ENCODE measurements around the gene SERAC1. TPM values are rescaled to one million over a fixed set of nuclear protein-coding genes. Genes with fewer than 3 reads are reported as not detected.
A peak's percentile ranks its signal among the peaks of the same experiment; 100 is the strongest.

Gene SERAC1
- total RNA-seq, 2 donors from 2014 or later, result 6.2 to 9.4 TPM

DNA sequence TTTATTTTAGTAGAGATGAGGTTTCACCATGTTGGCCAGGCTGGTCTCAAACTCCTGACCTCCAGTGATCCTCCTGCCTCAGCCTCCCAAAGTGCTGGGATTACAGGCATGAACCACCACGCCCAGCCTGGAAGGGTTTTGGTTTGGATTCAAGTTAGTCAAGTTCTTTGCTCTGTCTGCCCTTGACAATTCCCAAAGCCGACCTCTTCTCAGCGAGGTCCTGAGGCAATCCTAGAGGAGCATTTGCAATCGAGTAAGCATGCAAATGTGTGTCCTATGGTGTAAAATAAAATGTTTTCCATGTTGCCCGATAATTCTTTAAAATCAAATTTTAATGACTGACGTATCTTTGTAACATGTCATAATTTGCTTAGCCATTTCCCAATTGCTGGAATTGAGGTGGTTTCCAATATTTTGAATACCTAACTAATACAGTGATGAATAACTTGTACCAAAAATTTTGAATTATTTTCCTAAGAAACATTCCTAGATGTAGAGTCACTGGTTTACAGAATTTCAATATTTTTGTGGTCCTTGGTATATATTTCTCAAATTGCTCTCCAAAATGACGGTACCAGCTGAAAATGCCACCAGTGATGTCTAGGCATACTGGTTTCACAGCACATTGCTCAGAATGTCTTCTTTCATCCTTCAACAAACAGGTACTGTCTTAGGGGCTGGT, 38.8 kb upstream of the SERAC1 start:
- no peak for DNase-seq
- Histone ChIP-seq H3K36me3 (no peaks in the 10 kb centered on the region), H3K4me3 (no peak overlapping the region), H3K4me1 (no peaks in the 10 kb centered on the region), H3K9me3 (no peaks in the 10 kb centered on the region), H3K27me3 (no peaks in the 10 kb centered on the region), H3K9ac (ENCODE audit: low read depth in 2 of 2, low read length in 2 of 2) (no peak overlapping the region), H3K27ac (no peak overlapping the region)
- TF ChIP-seq, protein P1, sequence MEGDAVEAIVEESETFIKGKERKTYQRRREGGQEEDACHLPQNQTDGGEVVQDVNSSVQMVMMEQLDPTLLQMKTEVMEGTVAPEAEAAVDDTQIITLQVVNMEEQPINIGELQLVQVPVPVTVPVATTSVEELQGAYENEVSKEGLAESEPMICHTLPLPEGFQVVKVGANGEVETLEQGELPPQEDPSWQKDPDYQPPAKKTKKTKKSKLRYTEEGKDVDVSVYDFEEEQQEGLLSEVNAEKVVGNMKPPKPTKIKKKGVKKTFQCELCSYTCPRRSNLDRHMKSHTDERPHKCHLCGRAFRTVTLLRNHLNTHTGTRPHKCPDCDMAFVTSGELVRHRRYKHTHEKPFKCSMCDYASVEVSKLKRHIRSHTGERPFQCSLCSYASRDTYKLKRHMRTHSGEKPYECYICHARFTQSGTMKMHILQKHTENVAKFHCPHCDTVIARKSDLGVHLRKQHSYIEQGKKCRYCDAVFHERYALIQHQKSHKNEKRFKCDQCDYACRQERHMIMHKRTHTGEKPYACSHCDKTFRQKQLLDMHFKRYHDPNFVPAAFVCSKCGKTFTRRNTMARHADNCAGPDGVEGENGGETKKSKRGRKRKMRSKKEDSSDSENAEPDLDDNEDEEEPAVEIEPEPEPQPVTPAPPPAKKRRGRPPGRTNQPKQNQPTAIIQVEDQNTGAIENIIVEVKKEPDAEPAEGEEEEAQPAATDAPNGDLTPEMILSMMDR (IDR thresholded peaks at IDR 0.05), result no peak
- intact Hi-C loops (cut with DNase I), result no loop called here

DNA sequence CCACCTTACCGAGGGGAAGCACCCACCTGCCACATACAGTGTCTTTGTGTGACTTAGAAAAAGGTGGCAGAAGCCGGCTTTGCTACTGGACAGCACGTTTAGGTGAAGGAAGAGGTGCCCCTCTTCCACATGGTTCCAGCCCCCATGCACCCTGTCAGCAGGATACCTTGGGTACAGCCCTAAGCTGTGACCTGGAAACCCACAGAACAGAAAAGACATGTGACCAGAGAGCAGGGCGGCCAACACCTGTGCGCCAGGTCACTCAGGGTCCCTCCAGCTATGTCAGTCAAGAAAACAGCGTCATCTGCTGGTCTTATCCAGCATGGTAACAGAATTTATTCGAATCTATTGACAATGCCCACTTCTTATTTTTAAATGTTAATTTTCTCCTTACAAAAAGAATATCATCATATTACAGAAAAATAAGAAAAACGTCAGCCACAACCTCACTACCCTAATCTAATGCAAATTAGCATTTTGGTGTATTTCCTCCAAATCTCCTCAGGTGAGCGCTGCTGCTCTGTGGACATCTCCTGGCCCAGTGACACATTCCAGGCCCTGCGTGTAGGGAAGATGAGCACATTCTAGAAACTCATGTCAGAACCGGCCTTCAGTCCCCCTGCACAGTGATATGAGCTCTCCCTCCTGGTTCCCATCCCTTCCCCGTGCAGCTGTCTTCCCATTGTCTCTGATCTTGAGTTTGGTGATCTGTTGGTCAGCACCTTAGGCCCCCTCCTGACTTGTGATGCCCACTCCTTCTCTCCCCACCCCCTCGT, 37.3 kb upstream of the SERAC1 start:
- Histone ChIP-seq H3K4me3 (no peak overlapping the region), H3K4me1 (no peaks in the 10 kb centered on the region), H3K36me3 (no peaks in the 10 kb centered on the region), H3K9ac (ENCODE audit: low read depth in 2 of 2, low read length in 2 of 2) (no peak overlapping the region), H3K9me3 (no peaks in the 10 kb centered on the region), H3K27ac (no peak overlapping the region), H3K27me3 (no peaks in the 10 kb centered on the region)
- DNase-seq, result no peak
- intact Hi-C loops (cut with DNase I), result no loop called here
- TF ChIP-seq, protein P1 (IDR thresholded peaks at IDR 0.05), result peak; percentile 49

DNA sequence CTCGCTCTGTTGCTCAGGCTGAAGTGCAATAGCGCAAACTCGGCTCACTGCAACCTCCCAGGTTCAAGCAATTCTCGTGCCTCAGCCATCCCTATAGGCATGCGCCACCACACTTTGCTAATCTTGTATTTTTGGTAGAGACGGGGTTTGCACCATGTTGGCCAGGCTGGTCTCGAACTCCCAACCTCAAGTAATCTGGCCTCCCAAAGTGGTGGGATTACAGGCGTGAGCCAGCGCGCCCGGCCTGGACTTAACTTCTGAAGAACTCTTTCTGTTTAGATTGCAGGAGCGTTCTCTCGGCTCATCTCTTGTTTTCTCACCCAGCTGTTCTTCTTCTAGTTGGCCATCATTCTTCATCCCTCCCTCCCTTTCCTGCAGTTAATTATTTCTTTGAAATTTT, 30.4 kb upstream of the SERAC1 start:
- H3K9ac ChIP-seq (ENCODE audit: low read depth in 2 of 2, low read length in 2 of 2), result no peak overlapping the region
- DNase-seq, result no peak

DNA sequence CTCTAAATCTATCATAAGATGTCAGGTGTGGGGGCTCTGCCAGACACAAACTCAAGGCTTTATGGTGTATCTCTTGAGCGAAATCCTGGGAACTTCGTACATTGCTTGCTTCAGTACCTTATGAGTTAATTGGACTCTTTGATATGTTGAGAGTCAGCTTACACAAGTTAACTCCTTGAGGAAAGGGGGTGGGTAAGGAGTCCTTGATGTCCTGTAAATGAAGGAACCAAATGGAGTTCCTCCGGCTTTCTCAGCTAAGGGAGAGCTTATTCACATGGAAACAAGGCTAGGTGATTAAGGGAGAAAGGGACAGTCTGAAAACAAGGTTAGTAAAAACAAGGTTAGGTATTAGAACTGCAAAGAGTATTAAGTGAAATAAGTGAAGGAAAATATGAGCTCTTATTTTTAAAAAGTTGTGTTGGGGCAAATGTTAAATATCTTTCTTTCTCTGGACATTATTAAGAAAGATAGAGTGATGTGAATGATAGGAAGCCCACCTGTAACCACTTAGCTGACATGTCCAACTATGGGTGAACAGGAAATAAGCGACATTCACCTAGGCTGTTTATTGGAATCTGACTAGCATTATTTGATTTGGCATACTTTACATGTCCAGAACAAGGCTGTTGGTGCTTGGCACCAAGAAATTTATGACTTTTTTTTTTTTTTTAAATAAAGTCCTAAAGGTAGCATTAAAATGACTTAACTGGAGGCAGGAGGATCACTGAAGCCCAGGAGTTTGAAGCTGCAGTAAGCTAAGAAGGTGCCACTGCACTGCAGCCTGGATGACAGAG, 26.6 kb upstream of the SERAC1 start:
- H3K9me3 ChIP-seq, result no peaks in the 10 kb centered on the region
- H3K4me1 ChIP-seq, result no peaks in the 10 kb centered on the region
- intact Hi-C loops (cut with DNase I), result no loop called here
- no peak for DNase-seq
- H3K36me3 ChIP-seq, result no peaks in the 10 kb centered on the region
- no peak overlapping the region for H3K27ac ChIP-seq
- TF ChIP-seq, protein P1 (IDR thresholded peaks at IDR 0.05), result no peak
- no peaks in the 10 kb centered on the region for H3K27me3 ChIP-seq
- H3K9ac ChIP-seq (ENCODE audit: low read depth in 2 of 2, low read length in 2 of 2), result no peak overlapping the region
- no peak overlapping the region for H3K4me3 ChIP-seq

More for the DNA sequence above, 30.4 kb upstream of the SERAC1 start:
- intact Hi-C loops (cut with DNase I), result no loop called here
- no peak overlapping the region for H3K27ac ChIP-seq
- no peaks in the 10 kb centered on the region for H3K4me1 ChIP-seq
- no peaks in the 10 kb centered on the region for H3K36me3 ChIP-seq
- H3K27me3 ChIP-seq, result no peaks in the 10 kb centered on the region
- no peak overlapping the region for H3K4me3 ChIP-seq
- no peaks in the 10 kb centered on the region for H3K9me3 ChIP-seq
- TF ChIP-seq, protein P1 (IDR thresholded peaks at IDR 0.05), result no peak

DNA sequence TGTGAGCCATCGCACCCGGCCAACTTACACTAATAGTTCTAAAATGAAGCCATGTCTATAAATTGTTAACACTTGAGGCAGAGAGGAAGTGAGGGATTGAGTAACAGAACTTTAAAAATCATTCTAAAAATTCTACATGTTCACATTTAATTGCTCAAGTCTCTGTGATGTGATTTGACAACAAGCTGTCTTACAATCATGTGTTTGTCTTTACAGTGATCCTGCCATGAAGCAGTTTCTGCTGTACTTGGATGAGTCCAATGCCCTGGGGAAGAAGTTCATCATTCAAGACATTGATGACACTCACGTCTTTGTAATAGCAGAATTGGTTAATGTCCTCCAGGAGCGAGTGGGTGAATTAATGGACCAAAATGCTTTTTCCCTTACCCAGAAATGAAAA, 23.7 kb upstream of the SERAC1 start:
- no peaks in the 10 kb centered on the region for H3K27me3 ChIP-seq
- DNase-seq, result no peak
- TF ChIP-seq, protein P1 (IDR thresholded peaks at IDR 0.05), result no peak
- no peaks in the 10 kb centered on the region for H3K9me3 ChIP-seq
- H3K4me1 ChIP-seq, result no peaks in the 10 kb centered on the region
- H3K9ac ChIP-seq (ENCODE audit: low read depth in 2 of 2, low read length in 2 of 2), result no peak overlapping the region
- H3K27ac ChIP-seq, result no peak overlapping the region
- intact Hi-C loops (cut with DNase I), result no loop called here
- no peaks in the 10 kb centered on the region for H3K36me3 ChIP-seq
- H3K4me3 ChIP-seq, result no peak overlapping the region

All from colonic mucosa (tissue), 4 donors.